RPMI8226 (cell line): ENCODE data around the gene TDP1.

ENCODE experiments used
- DNase-seq: peaks from one replicate; pipeline ENCODE4 v3.0.0-alpha.2; 2015

Gene TDP1

GRCh38 chr14:89955745-89956660 lies at the start of gene TDP1:
Gene TDP1, plus strand, starts transcription at chr14:89955927. Its CDS starts 7,188 bp downstream, at chr14:89963115.
- peak; percentile 94 for DNase-seq

GRCh38 chr14:89906000-89906399 lies 49.7 kb upstream of the TDP1 start:
- no peak for DNase-seq

GRCh38 chr14:89907655-89908054 lies 48.1 kb upstream of the TDP1 start:
- DNase-seq, result no peak

GRCh38 chr14:89908712-89909450 lies 46.8 kb upstream of the TDP1 start:
- no peak for DNase-seq

GRCh38 chr14:89909586-89909985 lies 46.1 kb upstream of the TDP1 start:
- no peak for DNase-seq

- no peak for DNase-seq
These were observed 45.1 kb upstream of the TDP1 start for GRCh38 chr14:89910691-89911009.

- no peak for DNase-seq
These were observed 44.5 kb upstream of the TDP1 start for GRCh38 chr14:89911010-89911919.

- no peak for DNase-seq
These were observed 43.5 kb upstream of the TDP1 start for GRCh38 chr14:89912221-89912620.

GRCh38 chr14:89912667-89913211 lies 43.0 kb upstream of the TDP1 start:
- DNase-seq, result no peak

GRCh38 chr14:89915114-89915878 lies 40.4 kb upstream of the TDP1 start:
- DNase-seq, result peak; percentile 53

- no peak for DNase-seq
These were observed 37.0 kb upstream of the TDP1 start for GRCh38 chr14:89918721-89919120.

GRCh38 chr14:89920056-89920455 lies 35.7 kb upstream of the TDP1 start:
- no peak for DNase-seq

- DNase-seq, result no peak
These were observed 34.4 kb upstream of the TDP1 start for GRCh38 chr14:89921346-89921745.

- no peak for DNase-seq
These were observed 33.5 kb upstream of the TDP1 start for GRCh38 chr14:89922031-89922907.

- no peak for DNase-seq
These were observed 31.5 kb upstream of the TDP1 start for GRCh38 chr14:89924268-89924667.

- no peak for DNase-seq
These were observed 29.0 kb upstream of the TDP1 start for GRCh38 chr14:89926694-89927093.

- DNase-seq, result no peak
These were observed 28.4 kb upstream of the TDP1 start for GRCh38 chr14:89927186-89927865.

- no peak for DNase-seq
These were observed 22.7 kb upstream of the TDP1 start for GRCh38 chr14:89933002-89933401.

GRCh38 chr14:89936654-89937185 lies 19.0 kb upstream of the TDP1 start:
- DNase-seq, result no peak

GRCh38 chr14:89941830-89942377 lies 13.8 kb upstream of the TDP1 start:
- no peak for DNase-seq
